ENCODE results near the gene MFGE8.

Gene MFGE8

DNA sequence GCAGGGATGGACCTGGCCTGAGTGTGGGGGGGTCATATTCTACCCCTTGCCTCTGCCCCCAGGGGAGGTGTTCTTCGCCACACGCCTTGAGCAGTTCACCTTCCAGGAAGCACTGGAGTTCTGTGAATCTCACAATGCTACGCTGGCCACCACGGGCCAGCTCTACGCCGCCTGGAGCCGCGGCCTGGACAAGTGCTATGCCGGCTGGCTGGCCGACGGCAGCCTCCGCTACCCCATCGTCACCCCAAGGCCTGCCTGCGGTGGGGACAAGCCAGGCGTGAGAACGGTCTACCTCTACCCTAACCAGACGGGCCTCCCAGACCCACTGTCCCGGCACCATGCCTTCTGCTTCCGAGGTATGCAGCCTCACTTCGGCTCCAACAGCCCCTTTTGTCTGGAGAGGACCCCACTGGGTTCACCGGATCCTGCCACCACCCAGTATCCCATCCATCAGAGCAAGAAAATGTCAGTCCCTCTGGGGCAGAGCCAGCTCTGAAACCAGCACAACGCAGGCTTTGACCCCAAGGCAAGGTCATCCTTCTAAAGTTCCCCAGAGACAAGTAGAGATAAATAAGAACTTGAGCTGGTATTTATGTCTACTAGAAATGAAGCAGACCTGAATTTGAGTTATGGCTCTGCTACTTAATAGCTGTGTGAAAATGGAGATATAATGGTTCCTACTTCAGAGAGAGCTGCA lies 63.7 kb downstream of the MFGE8 start:
- no peak overlapping the region for H3K9ac ChIP-seq
- no peaks in the 10 kb centered on the region for H3K79me2 ChIP-seq
- H3K4me2 ChIP-seq (ENCODE audit: low read length): no peak overlapping the region
- H2AFZ ChIP-seq: no peak overlapping the region
- no peaks in the 10 kb centered on the region for H3K9me3 ChIP-seq (ENCODE audit: control insufficient read depth, low read length)
- no peaks in the 10 kb centered on the region for H3K4me1 ChIP-seq
- no peaks in the 10 kb centered on the region for H3K27me3 ChIP-seq (ENCODE audit: control insufficient read depth, insufficient read depth, low read length)
- TF ChIP-seq, protein P1, sequence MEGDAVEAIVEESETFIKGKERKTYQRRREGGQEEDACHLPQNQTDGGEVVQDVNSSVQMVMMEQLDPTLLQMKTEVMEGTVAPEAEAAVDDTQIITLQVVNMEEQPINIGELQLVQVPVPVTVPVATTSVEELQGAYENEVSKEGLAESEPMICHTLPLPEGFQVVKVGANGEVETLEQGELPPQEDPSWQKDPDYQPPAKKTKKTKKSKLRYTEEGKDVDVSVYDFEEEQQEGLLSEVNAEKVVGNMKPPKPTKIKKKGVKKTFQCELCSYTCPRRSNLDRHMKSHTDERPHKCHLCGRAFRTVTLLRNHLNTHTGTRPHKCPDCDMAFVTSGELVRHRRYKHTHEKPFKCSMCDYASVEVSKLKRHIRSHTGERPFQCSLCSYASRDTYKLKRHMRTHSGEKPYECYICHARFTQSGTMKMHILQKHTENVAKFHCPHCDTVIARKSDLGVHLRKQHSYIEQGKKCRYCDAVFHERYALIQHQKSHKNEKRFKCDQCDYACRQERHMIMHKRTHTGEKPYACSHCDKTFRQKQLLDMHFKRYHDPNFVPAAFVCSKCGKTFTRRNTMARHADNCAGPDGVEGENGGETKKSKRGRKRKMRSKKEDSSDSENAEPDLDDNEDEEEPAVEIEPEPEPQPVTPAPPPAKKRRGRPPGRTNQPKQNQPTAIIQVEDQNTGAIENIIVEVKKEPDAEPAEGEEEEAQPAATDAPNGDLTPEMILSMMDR (IDR thresholded peaks at IDR 0.05): no peak
- no peak overlapping the region for H3K4me3 ChIP-seq (ENCODE audit: low read depth, low read length)
- no peak overlapping the region for H3K27ac ChIP-seq
- no peaks in the 10 kb centered on the region for H3K36me3 ChIP-seq (ENCODE audit: control insufficient read depth, insufficient read depth, low read length)
